Measurements from ENCODE around the gene SSH3.

DNA sequence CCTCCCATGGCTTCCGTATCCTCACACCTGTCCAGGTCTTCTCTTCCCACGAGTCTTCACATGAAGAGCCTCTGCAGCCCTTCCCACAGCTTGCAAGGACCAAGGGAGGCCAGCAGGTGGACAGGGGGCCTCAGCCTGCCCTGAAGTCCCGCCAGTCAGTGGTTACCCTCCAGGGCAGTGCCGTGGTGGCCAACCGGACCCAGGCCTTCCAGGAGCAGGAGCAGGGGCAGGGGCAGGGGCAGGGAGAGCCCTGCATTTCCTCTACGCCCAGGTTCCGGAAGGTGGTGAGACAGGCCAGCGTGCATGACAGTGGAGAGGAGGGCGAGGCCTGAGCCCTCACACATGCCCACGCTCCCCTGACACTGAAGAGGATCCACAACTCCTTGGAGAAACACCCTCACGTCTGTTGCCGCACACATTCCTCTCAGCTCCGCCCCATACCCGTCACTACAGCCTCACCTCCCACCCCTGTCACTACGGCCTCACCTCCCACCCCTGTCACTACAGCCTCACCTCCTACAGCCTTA lies 8.3 kb downstream of the SSH3 start:
- no peak for TF ChIP-seq CTCF (IDR thresholded peaks at IDR 0.05; ENCODE audit: insufficient read depth, low read depth, low read length)
- no peak for TF ChIP-seq EZH2 (IDR thresholded peaks at IDR 0.05; ENCODE audit: insufficient read depth, low read length)
